Kidney tubule cell (primary cell): ENCODE measurements around the gene ZNF324.
"Not testable (repeated sequence)": the region's sequence is repeated elsewhere in the genome, so short reads cannot be mapped to it uniquely, and the experiment has no call there.

Experiments
- DNase-seq: peaks from one replicate; pipeline ENCODE4 v3.0.0-alpha.2; 2018; ENCODE audit warnings: low spot score

The ZNF324 gene

DNA sequence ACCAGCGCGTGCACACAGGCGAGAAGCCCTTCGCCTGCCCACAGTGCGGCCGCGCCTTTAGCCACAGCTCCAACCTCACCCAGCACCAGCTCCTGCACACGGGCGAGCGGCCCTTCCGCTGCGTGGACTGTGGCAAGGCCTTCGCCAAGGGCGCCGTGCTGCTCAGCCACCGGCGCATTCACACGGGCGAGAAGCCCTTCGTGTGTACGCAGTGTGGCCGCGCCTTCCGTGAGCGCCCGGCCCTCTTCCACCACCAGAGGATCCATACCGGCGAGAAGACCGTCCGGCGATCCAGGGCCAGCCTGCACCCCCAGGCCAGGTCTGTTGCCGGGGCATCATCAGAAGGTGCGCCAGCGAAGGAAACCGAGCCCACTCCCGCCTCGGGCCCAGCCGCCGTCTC, 4.9 kb downstream of the ZNF324 start:
- no peak for DNase-seq

DNA sequence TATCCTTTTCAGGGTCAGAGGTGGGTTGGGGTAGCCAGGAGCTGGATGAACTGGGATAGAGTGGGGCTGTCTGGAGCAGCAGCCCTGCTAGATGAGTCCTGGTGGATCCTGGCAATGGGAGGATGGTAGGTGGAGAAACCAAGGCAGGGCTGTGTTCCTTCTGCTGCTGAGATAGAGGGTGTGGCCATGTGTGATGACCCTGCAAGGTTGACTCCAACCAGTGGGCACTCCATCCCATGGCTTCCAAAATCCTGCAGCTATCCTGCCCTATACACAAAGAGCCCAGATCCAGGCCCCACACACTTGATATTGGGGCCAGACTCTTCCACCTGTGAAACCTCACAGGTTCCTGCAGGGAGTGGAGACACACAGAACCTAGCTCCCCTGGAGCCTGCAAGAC, 6.9 kb downstream of the ZNF324 start:
- no peak for DNase-seq

DNA sequence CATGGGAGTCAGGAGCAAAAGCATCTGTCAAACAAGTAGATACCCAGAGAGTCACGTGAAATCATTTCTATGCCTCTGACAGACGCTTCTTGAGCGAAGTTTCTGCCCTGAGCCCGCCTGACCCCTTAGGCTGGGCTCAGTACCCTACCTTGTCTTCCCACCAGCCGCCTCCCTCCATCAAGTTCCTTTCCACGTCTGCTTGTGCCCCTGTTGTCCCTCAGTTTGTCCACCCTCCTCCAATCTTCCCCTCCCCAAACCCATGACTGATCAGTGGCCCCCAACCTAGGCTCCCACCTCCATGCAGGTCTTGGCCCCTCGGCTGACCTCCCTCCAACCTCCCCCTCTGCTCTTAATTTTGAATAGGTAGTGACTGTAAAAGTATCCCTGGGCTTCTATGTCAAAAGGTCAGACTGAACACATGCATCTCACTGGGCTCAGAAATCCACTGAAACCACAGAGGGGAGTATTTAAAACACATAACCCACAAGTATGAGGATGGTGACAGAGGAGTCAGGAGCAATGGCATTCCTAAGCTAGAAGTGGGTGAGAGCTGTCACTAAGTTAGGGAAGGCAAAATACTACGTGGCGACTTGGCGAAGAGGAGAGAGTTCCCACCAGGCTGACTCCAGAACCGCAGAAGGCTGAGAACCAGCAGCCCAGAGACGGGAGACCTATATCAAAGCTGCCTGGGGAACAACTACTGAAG, 7.6 kb downstream of the ZNF324 start:
- DNase-seq: peak; percentile 54

DNA sequence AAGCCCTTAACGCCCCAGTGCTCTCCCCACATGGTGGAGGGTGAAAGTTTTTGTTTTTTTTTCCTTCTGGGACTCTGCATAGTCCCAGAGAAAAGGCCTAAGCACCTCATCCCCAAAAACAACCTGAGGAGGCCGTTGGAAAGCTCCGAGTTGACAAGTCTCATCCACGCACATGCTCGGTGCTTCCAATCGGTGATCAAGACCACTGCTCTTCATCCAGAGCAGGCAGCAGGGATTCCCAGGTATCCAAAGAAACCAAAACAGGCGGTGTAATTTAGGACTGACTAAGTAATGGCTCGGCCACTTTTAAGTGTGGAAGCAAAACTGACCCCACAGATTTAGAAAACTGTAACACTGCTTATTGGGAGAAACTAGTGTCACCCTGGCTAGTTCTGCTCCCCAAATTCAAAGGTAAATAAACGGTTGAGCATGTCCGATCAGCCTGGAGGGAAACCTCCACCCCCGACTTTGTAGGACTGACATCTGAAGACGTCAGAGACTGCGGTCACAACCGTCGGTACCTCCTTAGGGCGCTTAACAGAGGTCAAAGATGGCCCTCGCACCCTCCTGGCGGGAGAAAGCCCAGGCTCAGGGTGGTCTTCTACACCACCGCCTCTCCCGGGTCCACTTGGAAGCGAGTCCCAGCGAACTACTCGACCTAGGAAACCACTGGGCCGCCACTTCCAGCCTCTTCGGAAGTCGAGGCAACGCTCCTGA, 8.3 kb downstream of the ZNF324 start:
- no peak for DNase-seq

DNA sequence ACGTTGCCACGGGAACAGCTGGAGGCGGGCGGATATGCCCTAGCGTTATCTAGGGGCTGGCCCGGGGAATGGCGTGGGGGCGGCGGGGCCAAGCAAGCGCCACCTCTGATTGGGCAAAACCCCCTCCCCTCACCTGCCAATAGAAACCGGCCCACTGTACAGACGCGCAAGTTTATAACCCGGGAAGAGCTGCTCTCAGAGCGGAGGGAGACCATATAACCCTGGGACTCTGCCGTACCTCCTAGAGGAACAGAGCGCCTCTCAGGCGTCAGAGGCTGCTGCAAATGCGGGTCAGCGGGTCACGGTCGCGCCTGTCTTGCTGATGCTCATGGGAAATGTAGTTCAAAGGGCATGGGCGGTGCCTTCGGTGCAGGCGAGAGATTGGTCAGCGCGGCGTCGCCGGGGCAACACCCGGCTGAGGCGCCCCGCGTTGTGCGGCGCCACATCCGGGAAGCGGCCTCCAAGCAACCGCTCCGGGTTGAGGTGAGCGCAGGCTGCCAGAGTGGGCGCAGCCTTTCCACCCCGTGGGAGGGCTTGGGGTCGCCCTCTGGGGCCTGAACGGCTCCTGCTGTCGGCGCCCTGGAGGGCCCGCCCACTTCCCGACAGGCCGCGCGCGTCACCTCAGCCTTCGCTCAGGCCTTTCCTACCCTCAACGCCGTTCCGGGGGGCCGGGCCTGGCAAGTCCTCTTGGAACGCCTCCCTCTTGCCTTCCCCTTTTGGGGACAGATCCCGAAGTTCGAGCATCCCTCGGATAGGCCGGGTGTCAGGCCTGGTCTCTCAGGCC, 9.0 kb downstream of the ZNF324 start, which contains the start of gene ZNF446:
TSS of gene ZNF446 (plus strand) at position 639 of the 784 bp plus-strand sequence. CDS start 867 bp downstream, outside the sequence.
- DNase-seq: peak; percentile 96

DNA sequence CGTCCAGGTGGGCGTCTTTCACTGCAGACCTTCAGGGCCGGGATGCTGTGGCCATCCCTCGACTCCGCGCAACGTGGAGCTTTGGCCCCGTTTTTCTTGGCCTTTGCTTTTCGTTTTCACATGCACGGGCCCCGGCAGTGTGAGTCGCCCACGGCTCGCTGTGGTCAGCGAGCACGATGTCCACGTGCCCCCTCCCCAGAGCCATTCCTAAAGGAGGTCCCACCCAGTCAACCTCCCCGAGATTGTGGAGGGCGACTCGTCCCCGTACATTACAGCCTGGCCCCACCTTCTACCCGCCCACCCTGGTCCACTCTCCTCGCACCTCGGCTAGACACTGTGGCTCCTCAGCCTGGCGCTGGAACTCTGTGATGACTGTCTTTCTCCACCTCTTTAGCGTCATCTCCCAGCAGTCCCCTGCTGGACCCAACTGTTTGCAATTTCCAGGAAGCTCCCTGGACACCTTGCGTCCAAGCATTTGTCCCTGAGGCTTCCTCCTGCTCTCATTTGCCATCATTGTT, 9.7 kb downstream of the ZNF324 start:
- peak; percentile 30 for DNase-seq

DNA sequence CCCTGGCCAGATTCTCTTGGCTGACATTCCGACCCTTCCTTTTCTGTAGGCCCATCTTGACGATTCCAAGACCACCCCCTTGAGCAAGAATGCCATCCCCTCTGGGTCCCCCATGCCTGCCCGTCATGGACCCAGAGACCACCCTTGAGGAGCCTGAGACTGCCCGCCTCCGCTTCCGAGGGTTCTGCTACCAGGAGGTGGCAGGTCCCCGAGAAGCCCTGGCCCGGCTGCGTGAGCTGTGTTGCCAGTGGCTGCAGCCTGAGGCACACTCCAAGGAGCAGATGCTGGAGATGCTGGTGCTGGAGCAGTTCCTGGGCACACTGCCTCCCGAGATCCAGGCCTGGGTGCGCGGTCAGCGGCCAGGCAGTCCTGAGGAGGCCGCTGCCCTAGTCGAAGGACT, 10.2 kb downstream of the ZNF324 start:
- no peak for DNase-seq

DNA sequence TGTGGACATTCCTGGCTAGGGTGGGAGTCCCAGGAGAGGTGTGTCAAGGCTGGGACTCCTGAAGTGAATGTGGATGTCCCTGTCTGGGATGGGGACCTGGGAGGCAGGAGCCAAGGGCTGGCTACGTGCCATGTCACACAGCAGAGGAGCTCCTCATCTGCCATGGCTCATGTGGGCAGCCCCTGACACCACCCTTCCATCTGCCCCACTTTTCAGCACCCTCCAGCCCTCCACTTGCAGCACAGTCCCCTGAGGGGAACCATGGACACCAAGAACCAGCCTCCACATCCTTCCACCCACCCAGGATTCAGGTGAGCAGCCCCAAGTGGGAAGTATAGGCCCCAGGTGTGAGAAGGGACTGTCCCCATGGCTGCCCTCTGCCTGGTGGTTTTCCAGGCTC, 11.0 kb downstream of the ZNF324 start:
- DNase-seq: no peak

DNA sequence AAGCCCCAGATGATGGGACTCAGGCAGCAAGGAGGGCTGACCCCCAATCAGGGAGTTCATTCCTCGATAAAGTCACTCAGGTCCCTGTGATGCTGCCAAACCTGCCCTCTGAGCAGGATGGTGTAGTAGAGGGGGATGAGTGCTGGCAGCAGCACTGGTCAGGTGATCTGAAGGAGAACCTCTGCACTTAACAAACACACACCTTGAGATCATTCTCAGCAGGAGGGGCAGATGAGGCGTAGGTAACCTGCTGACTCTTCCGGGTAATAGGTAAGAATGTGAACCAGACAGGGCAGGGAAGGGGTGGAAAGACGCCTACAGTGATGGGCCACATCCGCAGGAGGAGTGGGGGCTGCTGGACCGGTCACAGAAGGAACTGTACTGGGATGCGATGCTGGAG, 12.4 kb downstream of the ZNF324 start:
- no peak for DNase-seq

DNA sequence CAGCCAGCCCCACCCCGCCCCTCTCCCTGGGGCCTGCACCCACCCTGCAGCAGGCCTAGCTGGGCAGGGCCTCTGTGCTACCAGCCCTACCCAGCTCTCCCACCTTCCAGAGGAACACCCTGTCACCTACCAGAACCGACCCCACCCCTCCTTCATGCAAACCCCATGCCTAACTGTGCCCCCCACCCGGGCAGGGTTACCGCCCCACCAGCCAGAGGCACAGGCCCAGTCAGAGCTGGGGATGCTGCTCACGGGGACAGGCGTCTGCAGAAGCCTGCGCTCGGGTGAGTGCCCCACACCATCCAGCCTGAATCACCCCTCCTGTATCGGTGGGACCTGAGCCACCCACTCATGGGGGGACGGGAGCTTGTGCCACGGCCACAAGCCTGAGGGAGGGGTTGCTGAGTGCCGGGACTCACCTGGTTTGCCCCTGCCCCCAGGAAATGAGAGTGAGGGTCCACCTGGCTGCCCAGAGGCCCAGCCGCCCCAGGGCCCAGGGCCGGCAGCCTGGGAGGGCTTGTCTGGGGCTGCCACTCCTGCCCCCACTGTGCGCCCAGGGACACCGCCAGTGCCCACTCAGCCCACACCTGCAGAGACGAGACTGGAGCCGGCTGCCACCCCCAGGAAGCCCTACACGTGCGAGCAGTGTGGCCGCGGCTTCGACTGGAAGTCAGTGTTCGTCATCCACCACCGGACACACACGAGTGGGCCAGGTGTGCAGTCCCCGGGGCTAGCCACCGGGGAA, 13.0 kb downstream of the ZNF324 start:
- no peak for DNase-seq

DNA sequence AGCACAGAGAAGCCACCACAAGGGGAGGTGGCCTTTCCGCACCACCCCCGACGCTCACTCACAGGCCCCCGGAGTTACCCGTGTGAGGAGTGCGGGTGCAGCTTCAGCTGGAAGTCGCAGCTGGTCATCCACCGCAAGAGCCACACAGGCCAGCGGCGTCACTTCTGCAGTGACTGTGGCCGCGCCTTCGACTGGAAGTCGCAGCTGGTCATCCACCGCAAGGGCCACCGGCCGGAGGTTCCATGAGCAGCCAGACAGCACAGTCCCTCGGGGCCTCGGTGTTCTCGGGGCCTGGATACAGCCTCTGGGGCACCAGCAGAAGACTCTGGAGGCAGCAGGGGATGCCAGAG, 13.6 kb downstream of the ZNF324 start:
- DNase-seq: no peak

DNA sequence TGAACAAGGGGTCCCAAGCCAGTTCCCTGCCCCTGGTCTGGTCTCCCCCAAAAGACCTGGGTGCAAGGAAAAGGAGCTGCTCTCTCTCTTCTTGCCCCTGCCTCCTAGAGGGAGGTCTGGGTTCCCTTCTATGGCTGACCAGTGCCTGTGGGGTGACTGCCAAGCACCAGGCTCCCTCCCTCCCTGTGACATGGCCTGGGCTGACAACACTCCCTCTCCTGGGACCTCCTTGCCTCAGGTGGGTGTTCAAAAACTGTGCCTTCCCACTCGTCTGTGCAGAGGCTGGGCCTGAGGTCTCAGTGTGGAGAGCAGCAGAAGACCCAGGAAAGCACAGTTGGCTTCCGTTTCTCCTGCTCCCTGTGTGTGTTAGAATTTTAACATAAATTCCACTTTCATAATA, 14.0 kb downstream of the ZNF324 start:
- DNase-seq: no peak

DNA sequence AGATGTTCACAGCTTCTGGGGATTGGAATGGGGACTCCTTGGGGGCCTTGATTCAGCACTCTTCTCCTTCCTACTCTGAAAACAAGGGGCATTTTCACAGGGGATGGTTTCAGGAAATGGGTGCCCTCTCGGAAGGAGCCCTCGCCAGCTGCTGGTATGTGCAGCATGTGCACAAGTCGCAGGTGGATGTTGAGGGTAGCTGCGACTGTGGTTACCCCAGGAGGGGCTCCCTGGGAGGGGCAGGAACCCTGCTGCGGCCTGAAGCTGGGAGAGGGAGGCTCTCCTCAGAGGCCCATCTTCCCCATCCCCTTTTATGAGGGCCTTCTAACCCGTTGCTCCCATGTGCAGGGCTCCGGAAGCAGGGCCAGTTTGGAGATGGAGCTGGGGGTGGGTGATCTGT, 15.5 kb downstream of the ZNF324 start:
- DNase-seq: no peak

DNA sequence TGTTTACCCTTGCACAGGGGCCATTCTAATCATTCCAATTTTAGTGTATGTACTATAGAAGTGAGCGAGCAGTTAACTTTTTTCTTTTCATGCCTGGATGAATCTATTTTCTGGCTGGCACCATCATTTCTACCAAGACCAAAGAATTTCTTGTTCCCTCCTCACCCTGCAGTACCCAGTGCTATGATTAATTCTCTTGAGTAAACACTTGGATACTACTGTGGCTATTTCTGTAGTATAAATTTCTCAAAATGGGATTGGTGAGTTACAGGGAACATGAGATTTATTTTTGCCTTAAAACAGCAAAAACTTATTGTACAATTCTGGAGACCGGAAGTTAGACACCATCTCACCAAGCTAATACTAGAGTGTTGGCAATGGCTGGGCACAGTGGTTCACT, 16.9 kb downstream of the ZNF324 start:
- DNase-seq: no peak

DNA sequence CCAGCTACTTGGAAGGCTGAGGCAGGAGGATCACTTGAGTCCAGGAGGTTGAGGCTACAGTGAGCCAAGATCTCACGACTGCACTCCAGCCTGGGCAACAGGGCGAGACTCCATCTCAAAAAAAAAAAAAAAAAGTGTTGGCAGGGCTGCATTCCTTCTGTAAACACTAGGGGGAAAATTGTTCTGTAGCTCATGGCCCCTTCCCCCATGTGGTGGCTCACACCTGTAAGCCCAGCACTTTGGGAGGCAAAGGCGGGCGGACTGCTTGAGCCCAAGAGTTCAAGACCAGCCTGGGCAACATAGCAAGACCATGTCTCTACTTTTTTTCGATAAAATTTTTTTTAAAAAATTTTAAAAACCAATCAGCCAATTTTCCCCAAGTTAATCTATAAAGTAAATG, 17.5 kb downstream of the ZNF324 start:
- DNase-seq: not testable (repeated sequence)

DNA sequence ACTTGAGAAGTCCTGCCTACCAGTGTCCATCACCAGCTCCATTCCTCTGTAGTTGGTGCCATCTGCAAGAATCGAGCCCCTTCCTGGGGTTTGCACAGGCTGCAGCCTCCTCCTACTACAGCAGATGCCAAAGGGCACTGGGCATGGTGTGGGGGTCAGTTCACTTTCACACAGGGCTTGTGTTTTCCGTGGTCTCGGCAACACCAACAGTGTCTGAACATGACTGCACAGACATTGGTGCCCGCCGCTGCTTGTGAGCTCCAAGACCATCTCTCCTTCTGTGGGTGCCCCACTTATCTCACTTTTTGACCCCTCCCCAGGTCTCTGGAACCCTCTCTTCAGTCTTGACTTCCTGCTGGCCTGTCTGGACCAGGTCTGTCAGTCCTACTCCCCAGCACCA, 24.5 kb downstream of the ZNF324 start:
- no peak for DNase-seq

DNA sequence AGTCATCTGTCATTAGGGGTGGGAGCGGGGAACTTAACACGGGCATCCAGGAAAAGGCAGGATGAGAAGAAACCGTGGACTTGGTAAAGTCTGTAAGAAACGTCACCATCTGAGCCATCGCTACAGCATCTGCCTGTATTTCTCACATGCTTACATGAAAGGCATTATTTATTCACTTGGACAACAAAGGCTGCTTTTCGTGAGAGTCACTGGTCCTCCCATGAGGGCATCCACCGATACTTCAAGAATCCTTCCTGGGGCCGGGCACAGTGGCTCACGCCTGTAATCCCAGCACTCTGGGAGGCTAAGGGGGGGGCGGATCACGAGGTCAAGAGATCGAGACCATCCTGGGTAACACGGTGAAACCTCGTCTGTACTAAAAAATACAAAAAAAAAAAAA, 25.4 kb downstream of the ZNF324 start:
- no peak for DNase-seq

DNA sequence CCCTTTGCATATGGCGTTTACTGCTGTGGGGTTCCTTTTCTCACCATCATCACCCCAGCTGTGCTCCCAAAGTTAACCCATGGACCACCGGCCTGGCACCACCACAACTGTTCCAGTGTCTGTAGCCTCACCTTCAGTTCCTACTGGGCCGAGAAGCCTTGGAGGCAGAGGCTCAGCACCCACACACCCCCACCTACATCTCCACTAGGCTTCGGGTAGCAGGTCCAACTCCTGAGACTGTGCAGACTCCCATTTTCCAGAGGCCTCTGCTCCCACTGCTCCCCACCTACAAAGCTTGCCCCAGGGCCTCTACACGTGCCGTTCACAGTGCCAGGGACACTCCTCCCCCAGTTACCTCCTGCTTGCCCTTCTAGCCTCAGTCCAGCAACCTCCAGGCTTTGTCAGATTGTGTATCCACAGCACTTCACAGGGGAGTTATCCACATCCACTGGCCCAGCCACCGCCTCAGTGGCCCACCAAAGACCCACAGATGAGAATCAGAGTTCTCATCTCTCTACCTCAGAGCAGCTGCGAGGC, 30.8 kb downstream of the ZNF324 start:
- DNase-seq: no peak

DNA sequence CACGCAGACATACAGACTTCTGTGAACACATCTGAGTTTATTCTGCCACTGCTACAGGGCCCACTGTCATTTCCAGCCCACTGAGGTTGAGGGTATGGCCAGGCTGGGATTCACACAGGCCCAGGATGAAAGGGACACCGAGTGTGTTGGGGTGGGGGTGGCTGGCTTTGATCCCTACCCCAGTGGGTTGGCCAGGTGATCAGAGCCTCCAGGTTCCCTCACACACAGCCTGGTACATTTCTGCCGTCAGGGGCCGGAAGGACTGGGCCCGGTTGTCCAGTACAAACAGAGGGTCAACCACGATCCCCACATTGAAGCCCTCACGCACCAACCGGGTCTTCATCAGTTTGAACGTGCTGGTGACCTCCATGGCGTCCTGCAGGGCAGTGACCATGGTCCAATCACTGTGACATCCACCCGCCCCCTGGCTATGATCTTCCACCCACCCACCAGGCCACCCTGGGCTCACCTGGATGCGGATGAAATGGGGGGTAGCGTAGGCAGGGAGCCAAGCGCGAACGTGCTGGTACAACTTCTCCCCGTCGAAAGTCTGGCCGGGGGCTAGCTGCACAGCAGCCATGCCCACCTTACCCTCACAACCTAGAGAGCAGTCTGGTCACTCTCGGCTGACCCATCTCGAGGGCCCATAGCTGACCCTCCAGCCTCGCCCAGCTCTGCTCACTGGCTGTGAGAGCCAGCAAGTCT, 31.6 kb downstream of the ZNF324 start:
- no peak for DNase-seq

DNA sequence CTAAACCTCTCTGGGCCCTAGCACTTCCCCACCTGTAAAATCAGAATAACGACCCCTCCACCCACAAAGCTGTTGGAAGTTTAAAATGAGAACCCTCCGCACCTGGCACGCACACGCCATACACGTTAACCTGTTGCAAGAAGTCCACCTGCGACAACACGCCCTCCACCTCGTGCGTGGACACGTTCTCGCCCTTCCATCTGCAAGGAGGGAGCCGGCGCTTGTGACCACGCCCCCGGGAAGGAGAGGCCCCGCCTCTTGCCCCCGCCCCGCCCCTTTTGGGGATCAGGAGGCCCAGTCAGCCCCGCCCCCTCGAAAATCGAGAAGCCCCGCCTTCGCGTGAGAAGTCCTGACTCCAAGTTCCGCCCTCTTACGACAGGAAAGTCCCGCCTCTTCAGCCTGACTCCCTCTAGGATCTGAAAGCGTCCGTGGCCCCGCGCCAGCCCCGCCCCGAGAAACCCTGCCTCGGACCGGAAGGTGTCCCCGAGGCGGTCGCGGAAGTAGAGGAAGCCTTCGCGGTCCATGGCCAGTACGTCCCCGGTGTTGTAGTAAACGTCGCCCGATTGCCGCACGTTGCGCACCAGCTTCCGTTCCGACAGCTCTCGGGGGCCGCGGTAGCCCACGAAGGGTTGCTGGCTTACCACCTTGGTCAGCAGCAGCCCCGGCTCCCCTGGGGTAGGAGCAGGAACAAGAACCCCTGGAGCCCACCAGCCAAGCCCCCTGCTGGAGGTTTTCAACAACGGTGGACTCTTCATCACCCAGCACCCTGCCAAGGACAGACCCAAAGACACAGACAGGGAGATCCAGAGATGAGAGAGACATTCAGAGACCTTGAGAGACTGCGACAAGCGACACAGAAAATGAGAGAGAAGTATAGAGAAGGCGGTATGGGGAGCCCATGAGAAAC, 32.4 kb downstream of the ZNF324 start:
- DNase-seq: peak; percentile 99
